Subcutaneous adipose tissue (tissue), 4 donors: ENCODE results near the gene CHRNA7. TPM values are rescaled to one million over a fixed set of nuclear protein-coding genes. Genes with fewer than 3 reads are reported as not detected.

Experiments used
- total RNA-seq, 4 donors: library from RNA; depleted of rRNA; stranded (reverse); fragments of >200 nt; gene quantifications; one replicate each; pipeline ENCODE4 v1.1.0, GENCODE V29; 2016
- TF ChIP-seq, protein P1 (sequence below): fragments of 450-650 bp; IDR thresholded peaks from one replicate; pipeline ENCODE4 v1.5.1; 2016; ENCODE audit warnings: low read depth, mild to moderate bottlenecking, control low read depth, antibody characterized with exemption, moderate library complexity

The CHRNA7 gene
- total RNA-seq, 4 donors from 2014 or later: 0.16 to 2.2 (median 0.79) TPM

DNA sequence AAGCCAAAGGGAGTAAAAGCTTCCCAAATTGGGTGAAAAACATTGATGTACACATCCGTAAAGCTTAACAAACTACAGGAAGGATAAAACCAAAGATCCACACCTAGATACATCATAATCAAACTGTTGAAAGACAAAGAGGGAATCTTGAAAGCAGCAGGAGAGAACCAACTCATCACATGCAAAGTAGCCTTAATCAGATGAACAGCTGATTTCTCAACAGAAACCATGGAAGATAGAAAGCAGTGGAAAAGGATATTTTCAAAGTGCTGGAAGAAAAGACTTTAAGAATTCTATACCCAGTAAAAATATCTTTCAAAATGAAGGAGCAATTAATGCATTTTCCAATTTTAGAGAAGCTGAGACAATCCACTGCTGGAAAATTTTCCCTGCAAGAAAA, 36.8 kb downstream of the CHRNA7 start:
- TF ChIP-seq, protein P1, sequence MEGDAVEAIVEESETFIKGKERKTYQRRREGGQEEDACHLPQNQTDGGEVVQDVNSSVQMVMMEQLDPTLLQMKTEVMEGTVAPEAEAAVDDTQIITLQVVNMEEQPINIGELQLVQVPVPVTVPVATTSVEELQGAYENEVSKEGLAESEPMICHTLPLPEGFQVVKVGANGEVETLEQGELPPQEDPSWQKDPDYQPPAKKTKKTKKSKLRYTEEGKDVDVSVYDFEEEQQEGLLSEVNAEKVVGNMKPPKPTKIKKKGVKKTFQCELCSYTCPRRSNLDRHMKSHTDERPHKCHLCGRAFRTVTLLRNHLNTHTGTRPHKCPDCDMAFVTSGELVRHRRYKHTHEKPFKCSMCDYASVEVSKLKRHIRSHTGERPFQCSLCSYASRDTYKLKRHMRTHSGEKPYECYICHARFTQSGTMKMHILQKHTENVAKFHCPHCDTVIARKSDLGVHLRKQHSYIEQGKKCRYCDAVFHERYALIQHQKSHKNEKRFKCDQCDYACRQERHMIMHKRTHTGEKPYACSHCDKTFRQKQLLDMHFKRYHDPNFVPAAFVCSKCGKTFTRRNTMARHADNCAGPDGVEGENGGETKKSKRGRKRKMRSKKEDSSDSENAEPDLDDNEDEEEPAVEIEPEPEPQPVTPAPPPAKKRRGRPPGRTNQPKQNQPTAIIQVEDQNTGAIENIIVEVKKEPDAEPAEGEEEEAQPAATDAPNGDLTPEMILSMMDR: no peak

DNA sequence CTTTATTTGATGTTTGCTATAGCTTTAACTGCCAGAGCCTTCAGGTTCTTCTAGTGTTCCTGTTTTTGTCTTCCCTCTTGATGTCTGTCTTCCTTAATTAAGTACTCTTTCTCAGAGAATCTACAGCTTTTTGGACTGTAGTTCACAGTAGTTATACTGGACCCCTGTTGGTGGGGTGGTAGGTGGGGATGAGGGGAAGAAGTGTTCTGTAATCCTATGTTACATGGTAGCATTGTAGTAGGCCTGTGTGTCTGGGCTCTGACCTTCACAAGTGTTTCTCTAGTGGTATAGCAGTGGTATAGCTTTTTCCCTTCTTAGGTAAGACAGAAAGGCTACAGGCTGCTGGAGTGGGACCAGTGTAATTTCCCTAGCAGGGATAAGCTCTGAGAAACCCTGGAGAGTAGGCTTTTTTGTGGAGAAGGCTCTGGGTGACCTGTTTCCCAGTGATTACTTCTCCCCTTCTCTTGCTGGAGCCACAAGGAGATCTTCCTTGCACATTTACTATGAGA, 59.6 kb downstream of the CHRNA7 start:
- TF ChIP-seq, protein P1: no peak

DNA sequence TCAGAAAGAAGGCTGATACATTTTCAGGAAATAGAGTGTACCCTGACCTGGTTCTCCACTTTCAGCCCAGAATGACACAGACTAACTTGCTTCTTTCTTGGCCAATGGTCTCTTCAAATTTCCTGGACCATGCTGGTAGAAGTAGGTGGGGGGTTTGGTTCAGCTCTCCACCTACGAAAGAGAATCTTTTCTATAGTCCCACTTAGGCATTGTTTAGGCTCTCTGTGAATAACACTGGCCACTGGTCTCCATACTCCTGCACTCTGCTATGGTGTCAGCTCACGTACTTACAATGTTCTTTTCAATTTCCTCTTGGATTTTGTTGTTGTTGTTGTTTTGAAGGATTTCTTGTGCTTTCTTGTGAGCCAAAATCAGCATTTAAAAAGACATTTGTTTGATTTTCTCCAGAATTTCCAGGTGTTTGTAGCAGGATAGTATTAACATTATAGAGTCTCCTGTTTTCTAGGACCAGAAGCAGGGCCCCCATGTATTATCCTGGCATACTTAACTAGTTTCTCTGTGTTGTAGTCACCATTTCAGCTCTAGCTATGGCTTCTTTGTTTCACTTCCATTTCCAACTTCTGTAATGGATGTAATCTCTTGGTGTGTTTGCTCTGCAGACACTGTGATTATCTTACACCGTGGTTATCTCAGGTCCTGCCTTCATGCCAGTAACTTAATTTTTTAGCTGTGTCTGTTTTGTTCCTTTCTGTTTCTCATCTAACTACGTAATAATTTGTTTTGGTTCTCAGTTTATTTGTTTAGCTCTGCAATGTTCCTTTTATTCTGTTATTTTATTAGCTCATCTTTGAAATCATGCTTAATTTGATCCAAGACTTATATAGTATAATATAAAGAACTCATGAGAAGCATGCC, 61.4 kb downstream of the CHRNA7 start:
- TF ChIP-seq, protein P1: no peak

DNA sequence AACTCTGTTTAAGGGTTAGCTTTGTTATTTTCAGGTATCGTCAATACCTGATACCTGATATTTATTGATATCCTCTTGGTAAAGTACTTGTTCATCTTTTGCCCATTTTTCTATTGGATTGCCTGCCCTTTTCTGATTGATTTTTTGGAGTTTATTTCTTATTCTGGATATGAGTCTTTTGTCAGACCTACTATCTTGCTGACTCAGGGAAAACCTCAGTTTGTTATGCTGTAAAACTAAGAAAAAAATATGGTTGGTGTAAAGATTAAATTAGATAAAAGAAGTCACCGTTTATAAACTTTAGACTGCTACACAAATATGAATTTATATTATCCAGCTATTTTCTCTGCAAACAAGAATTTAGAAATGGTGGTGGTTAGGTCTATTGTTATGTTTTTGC, 65.9 kb downstream of the CHRNA7 start:
- TF ChIP-seq, protein P1: no peak

DNA sequence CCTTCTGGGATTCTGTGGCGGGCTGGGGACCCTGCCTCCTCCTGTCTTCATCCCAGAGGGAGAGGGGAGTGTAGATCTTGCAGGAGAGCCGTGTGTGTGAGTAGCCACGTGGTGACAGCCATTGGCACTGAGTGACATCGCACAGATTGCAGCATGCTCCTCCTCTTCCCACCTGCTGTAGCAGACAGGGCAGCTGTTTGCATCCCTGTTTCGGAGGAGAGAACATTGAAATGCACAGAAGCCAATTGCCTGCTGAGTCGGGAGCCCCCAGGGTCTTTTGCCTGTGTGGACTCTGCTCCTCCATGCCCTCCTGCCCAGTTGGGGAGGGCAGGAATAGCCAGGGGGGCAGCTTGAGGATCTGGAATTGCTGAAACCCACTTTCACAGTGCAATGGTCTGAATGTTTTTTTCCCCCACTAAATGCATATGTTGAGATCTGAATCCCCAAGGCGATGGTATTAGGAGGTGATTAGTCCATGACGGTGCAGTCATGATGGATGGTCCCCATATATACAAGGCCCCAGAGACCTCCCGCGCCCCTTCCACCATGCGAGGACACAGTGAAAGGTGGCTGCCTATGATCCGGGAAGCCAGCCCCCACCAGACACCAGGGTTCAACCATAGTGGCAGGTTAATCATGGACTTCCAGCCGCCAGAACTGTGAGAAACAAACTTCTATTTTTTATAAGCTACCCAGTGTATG, 66.8 kb downstream of the CHRNA7 start:
- TF ChIP-seq, protein P1: no peak

DNA sequence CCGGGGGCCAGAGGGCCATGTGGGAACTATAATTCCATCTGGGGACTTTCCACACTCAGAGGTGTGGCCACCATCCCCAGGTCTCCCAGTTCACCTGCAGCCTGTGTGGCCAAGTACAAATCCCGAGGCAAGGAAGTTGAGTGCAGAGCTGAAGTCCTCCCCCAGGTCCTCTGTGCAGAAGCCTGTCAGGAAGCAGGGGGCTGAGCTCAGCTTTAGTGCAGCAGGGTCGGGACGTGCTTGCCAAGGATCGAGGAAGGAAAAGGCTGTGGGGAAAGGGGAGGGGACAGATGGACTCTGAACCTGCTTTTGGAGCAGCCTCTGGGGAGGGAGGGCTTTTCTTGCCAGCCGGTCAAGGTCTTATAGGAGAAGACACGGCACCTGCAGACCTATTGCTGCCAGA, 67.7 kb downstream of the CHRNA7 start:
- TF ChIP-seq, protein P1: no peak
